Brain microvascular endothelial cell (primary cell): ENCODE measurements around the gene ALDH16A1.
"Not testable (repeated sequence)": the region's sequence is repeated elsewhere in the genome, so short reads cannot be mapped to it uniquely, and the experiment has no call there.

Experiments used
- DNase-seq: peaks from one replicate; pipeline ENCODE4 v3.0.0-alpha.2; 2020
- H3K27ac ChIP-seq: fragments of 250-450 bp; sonication (Bioruptor Pico); 2 replicates; pipeline ENCODE4 v1.5.1; 2020; ENCODE audit warnings: mild to moderate bottlenecking, moderate library complexity
- H3K27me3 ChIP-seq: fragments of 250-450 bp; sonication (Bioruptor Pico); replicated peaks from 2 replicates; pipeline ENCODE4 v1.5.1; 2020; ENCODE audit warnings: mild to moderate bottlenecking
- H3K36me3 ChIP-seq: fragments of 250-450 bp; sonication (Bioruptor Pico); replicated peaks from 2 replicates; pipeline ENCODE4 v1.5.1; 2020; ENCODE audit warnings: mild to moderate bottlenecking
- H3K4me3 ChIP-seq: 2 replicates; pipeline ENCODE4 v1.5.1; 2011; ENCODE audit warnings: low read depth, mild to moderate bottlenecking, control low read depth, low read length, moderate library complexity
- CTCF ChIP-seq: IDR thresholded peaks from 2 replicates; pipeline ENCODE4 v1.5.1; 2011; ENCODE audit warnings: low read depth, mild to moderate bottlenecking, moderate library complexity, low read length, control low read depth, inconsistent platforms; ENCODE audit errors: missing control alignments
- in situ Hi-C: cut with HindIII; loops from 2 replicates; pipeline ENCODE4 v1.10.0; 2017; ENCODE audit warnings: low sequenced_read_pairs, low pct_ligation_motif_present

Gene ALDH16A1

GRCh38 chr19:49468746-49469447, 15.9 kb downstream of the ALDH16A1 start:
- Histone ChIP-seq H3K4me3 (no peak overlapping the region), H3K36me3 (peaks cover 10% of the 10 kb centered on the region), H3K27ac (no peak overlapping the region), H3K27me3 (no peaks in the 10 kb centered on the region)
- DNase-seq, result no peak
- in situ Hi-C loops, result no loop called here
- TF ChIP-seq CTCF, result no peak

DNA sequence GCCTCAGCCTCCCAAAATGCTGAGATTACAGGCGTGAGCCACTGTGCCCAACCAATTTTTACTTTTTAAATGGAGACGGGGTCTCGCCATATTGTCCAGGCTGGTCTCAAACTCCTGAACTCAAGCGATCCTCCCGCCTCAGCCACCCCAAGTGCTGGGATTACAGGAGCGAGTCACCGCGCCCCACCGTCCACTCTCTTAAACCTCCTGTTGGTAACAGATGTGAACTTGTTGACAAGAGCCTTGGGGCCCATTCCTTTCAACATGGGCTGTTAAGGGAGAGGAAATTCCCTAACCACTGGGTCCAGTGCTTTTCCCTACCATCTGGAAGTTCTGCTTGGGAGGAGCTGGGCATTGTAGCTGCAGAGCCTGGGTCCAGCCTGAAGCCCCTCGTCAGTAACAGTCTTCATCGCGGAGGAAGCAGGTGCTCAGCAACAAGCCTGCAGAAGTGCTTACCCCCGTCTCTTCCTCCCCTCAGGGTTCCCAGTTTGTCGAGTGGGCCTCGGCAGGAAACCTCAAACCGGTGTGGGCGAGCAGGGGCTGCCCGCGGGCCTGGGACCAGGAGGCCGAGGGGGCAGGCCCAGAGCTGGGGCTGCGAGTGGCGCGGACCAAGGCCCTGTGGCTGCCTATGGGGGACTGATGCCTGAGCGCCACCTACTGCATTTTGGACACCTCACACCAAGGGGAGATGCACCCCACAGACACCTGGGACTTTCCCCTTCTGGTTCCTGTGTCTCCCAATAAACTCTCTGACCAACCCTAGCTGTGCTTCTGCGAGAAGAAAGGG, 17.0 kb downstream of the ALDH16A1 start:
- in situ Hi-C loops, result no loop called here
- peak; percentile 16 for TF ChIP-seq CTCF
- DNase-seq, result no peak
- Histone ChIP-seq H3K27me3 (no peaks in the 10 kb centered on the region), H3K4me3 (no peak overlapping the region), H3K36me3 (peaks cover 10% of the 10 kb centered on the region), H3K27ac (no peak overlapping the region)

GRCh38 chr19:49470615-49470978, 17.6 kb downstream of the ALDH16A1 start:
- H3K4me3 ChIP-seq, result no peak overlapping the region
- H3K27ac ChIP-seq, result no peak overlapping the region
- peaks cover 10% of the 10 kb centered on the region for H3K36me3 ChIP-seq
- DNase-seq, result no peak
- in situ Hi-C loops, result no loop called here
- H3K27me3 ChIP-seq, result no peaks in the 10 kb centered on the region
- TF ChIP-seq CTCF, result no peak

DNA sequence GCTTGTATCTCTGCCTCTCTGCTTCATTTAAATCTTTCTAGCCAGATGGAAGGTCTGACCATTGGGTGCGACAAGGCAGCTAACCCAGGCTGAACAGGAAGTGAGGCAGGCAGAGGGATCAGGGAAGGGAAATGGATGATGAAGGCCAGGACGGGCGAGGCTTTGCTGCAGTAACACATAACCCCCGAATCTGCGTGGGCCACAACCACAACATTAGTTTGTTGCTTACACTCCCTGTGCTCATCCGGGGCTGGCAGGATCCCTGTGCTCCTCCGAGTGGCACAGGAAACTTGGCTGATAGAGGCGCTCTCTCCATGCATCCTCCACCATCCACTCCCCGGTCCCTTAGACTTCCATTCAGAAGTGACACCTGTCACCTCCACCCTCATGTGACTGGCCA, 19.9 kb downstream of the ALDH16A1 start:
- Histone ChIP-seq H3K4me3 (no peak overlapping the region), H3K36me3 (peaks cover 6% of the 10 kb centered on the region), H3K27ac (no peak overlapping the region), H3K27me3 (no peaks in the 10 kb centered on the region)
- no peak for TF ChIP-seq CTCF
- in situ Hi-C loops, result no loop called here
- no peak for DNase-seq

- in situ Hi-C loops, H3K36me3 ChIP-seq, DNase-seq, H3K27ac ChIP-seq, H3K27me3 ChIP-seq: not testable (repeated sequence)
- H3K4me3 ChIP-seq, result peak overlapping the region; percentile 73
These were observed 20.5 kb downstream of the ALDH16A1 start for GRCh38 chr19:49473501-49473867.

GRCh38 chr19:49473868-49474541, 21.0 kb downstream of the ALDH16A1 start, which contains the start of gene FLT3LG:
Gene FLT3LG, plus strand, starts transcription at chr19:49474215. Its CDS starts 425 bp downstream, at chr19:49474640.
- Histone ChIP-seq H3K27me3 (no peaks in the 10 kb centered on the region), H3K4me3 (peak within 1 kb of the TSS; percentile 73), H3K36me3 (peaks cover 5% of the 10 kb centered on the region), H3K27ac (peak within 1 kb of the TSS; percentile 42)
- in situ Hi-C loops, result no loop called here
- DNase-seq, result peak; percentile 39
- TF ChIP-seq CTCF, result peak; percentile 85
